GM12878 (cell line): Measurements from ENCODE around the gene PAF1. TPM values are rescaled to one million over a fixed set of nuclear protein-coding genes. Genes with fewer than 3 reads are reported as not detected.

Source experiments
- ATAC-seq: fragments of 200-7000 bp; cut with Tn5 transposase; 3 replicates; pipeline ENCODE4 v1.9.1; 2020; ENCODE audit warnings: mild to moderate bottlenecking, moderate library complexity
- BruUV-seq: library from RNA; stranded (reverse); fragments of 400-500 nt; replicated peaks from 2 replicates; lab custom pipeline; 2021; lab: Mats Ljungman, UMichigan
- CTCF ChIA-PET: fragments of 300-600 bp; sonication (Branson Sonifier 250); formaldehyde crosslinking; extraction: SDS; loops from one replicate; lab custom pipeline; 2021; ENCODE audit warnings: inconsistent platforms; lab: Yijun Ruan, JAX
- POLR2A ChIA-PET: fragments of 350-600 bp; formaldehyde crosslinking; extraction: SDS; loops from one replicate; lab custom pipeline; 2021; ENCODE audit warnings: inconsistent platforms; lab: Charles Lee
- RAD21 ChIA-PET: fragments of 300-600 bp; sonication (Branson Sonifier 250); formaldehyde crosslinking; loops from one replicate; lab custom pipeline; 2023; ENCODE audit warnings: antibody characterized with exemption; ENCODE audit not compliant: unreplicated experiment; lab: Charles Lee
- SMC1A ChIA-PET: fragments of 300-600 bp; sonication (Branson Sonifier 250); formaldehyde crosslinking; loops from one replicate; lab custom pipeline; 2023; ENCODE audit not compliant: unreplicated experiment, uncharacterized antibody; lab: Charles Lee
- DNase-seq: peaks from one replicate; pipeline ENCODE4 v3.0.0-alpha.2; 2011; ENCODE audit warnings: low read depth, low spot score
- FAIRE-seq: peaks from 3 replicates; lab custom pipeline; 2011; peaks lifted over from hg19 to GRCh38; lab: Jason Lieb, UNC
- H2AFZ ChIP-seq: 2 replicates; pipeline ENCODE4 v1.6.0; 2011; ENCODE audit warnings: low read depth, low read length, control low read depth; ENCODE audit not compliant: control insufficient read depth
- H3K27ac ChIP-seq: 2 replicates; pipeline ENCODE4 v1.5.1; 2011; ENCODE audit warnings: control low read depth; ENCODE audit not compliant: control insufficient read depth, insufficient read depth
- H3K27me3 ChIP-seq, 2 experiments: replicated peaks in 1 of 2; 2 replicates each; pipeline versions ENCODE4 v1.6.0 to v1.6.1; 2011; ENCODE audit warnings: low read length in 1 of 2; ENCODE audit not compliant: control insufficient read depth in 2 of 2, insufficient read depth in 2 of 2
- H3K36me3 ChIP-seq, 2 experiments: 2 replicates each; pipeline ENCODE4 v1.5.1; 2011; ENCODE audit warnings: low read length in 1 of 2; ENCODE audit not compliant: control insufficient read depth in 2 of 2, insufficient read depth in 2 of 2
- H3K4me1 ChIP-seq: 2 replicates; pipeline ENCODE4 v1.6.1; 2011; ENCODE audit warnings: mild to moderate bottlenecking, low read length, moderate library complexity, mixed read lengths; ENCODE audit not compliant: control insufficient read depth, insufficient read depth
- H3K4me2 ChIP-seq: 2 replicates; pipeline ENCODE4 v1.6.0; 2011; ENCODE audit warnings: control low read depth; ENCODE audit not compliant: control insufficient read depth, insufficient read depth
- H3K4me3 ChIP-seq: fragments of 200-600 bp; sonication (generic); 2 replicates; pipeline ENCODE4 v1.5.1; 2016
- H3K79me2 ChIP-seq: 2 replicates; pipeline ENCODE4 v1.6.0; 2011; ENCODE audit warnings: low read length; ENCODE audit not compliant: control insufficient read depth, insufficient read depth
- H3K9ac ChIP-seq: 2 replicates; pipeline ENCODE4 v1.8.0; 2011; ENCODE audit warnings: low read length, control low read depth, mixed read lengths; ENCODE audit not compliant: control insufficient read depth, insufficient read depth
- H3K9me3 ChIP-seq: replicated peaks from 3 replicates; pipeline ENCODE4 v1.5.1; 2011; ENCODE audit warnings: mild to moderate bottlenecking, low read length; ENCODE audit not compliant: control insufficient read depth, insufficient read depth
- H4K20me1 ChIP-seq: 2 replicates; pipeline ENCODE4 v1.6.0; 2011; ENCODE audit not compliant: control insufficient read depth, insufficient read depth
- ATF7 ChIP-seq: fragments of 450-650 bp; IDR thresholded peaks from 2 replicates; pipeline ENCODE4 v1.6.1; 2016; ENCODE audit warnings: low read depth, mild to moderate bottlenecking
- FOS ChIP-seq: IDR thresholded peaks from 3 replicates; pipeline ENCODE4 v1.6.1; 2011; ENCODE audit warnings: borderline replicate concordance; ENCODE audit not compliant: insufficient read length; ENCODE audit errors: extremely low read depth
- GATAD2B ChIP-seq: fragments of 450-650 bp; conservative IDR thresholded peaks from 2 replicates; pipeline ENCODE4 v1.6.1; 2017; ENCODE audit warnings: low read depth, mild to moderate bottlenecking, moderate library complexity
- KAT2A ChIP-seq: conservative IDR thresholded peaks from 2 replicates; pipeline ENCODE4 v1.6.1; 2011; ENCODE audit warnings: low read depth, low read length; ENCODE audit not compliant: control insufficient read depth
- MXI1 ChIP-seq: fragments of 150-350 bp; IDR thresholded peaks from 2 replicates; pipeline ENCODE4 v1.6.1; 2011; ENCODE audit warnings: low read depth, mild to moderate bottlenecking, inconsistent platforms, low read length, improper control_type of control experiment
- ZNF622 ChIP-seq: fragments of 450-650 bp; IDR thresholded peaks from 2 replicates; pipeline ENCODE4 v1.6.1; 2017; ENCODE audit warnings: mild to moderate bottlenecking, inconsistent platforms
- WGBS: methylation state at CpG from one replicate; pipeline ENCODE4 v1.1.6; 2016; ENCODE audit warnings: low lambda C conversion rate; ENCODE audit not compliant: insufficient replicate concordance, insufficient coverage; ENCODE audit errors: missing lambda C conversion rate; 5-methylcytosine and 5-hydroxymethylcytosine counted together
- in situ Hi-C: fragments of 300-500 bp; cut with MboI; formaldehyde crosslinking; loops from 9 replicates; pipeline ENCODE4 v1.14.3; 2018; ENCODE audit warnings: mixed read lengths
- intact Hi-C: fragments of 100-400 bp; cut with micrococcal nuclease; formaldehyde crosslinking; loops from one replicate; pipeline ENCODE4 v1.14.2; 2022; ENCODE audit not compliant: unreplicated experiment
- polyA plus RNA-seq, 11 experiments: library from polyadenylated mRNA; depleted of rRNA in 4 of 11; unstranded in 6 of 11; stranded (reverse) in 5 of 11; fragments of >200 nt; fragmentation: Nextera tagmentation in 4 of 11; fragmentation: Illumina TruSeq in 1 of 11; extraction: Ambion mirVana in 4 of 11; extraction: Trizol in 1 of 11; gene quantifications; 1 replicate in 1 of 11; 2 replicates in 10 of 11; pipeline versions ENCODE4 v1.2.1 to v1.2.3, GENCODE V29; 2011 to 2016; ENCODE audit warnings: inconsistent platforms in 2 of 11, missing spikeins in 2 of 11, low read depth in 1 of 11
- total RNA-seq, 4 experiments: library from RNA; depleted of rRNA in 3 of 4; stranded (reverse); fragments of >200 nt in 3 of 4; fragmentation: Illumina TruSeq in 1 of 4; extraction: Trizol in 1 of 4; gene quantifications; 2 replicates each; pipeline versions ENCODE4 v1.2.1 to v1.2.3, GENCODE V29; 2013 to 2021
- TF ChIP-seq, protein P1 (sequence below): fragments of 450-650 bp; IDR thresholded peaks from 2 replicates; pipeline ENCODE4 v1.6.1; 2016; ENCODE audit warnings: mild to moderate bottlenecking, moderate library complexity, borderline replicate concordance

PAF1 gene
- total and polyA plus RNA-seq, 10 of the 15 experiments (the other 5 are each of a cell fraction or from before 2014, with no cell fraction given), result 1.7 to 45.8 (median 39.6) TPM

DNA sequence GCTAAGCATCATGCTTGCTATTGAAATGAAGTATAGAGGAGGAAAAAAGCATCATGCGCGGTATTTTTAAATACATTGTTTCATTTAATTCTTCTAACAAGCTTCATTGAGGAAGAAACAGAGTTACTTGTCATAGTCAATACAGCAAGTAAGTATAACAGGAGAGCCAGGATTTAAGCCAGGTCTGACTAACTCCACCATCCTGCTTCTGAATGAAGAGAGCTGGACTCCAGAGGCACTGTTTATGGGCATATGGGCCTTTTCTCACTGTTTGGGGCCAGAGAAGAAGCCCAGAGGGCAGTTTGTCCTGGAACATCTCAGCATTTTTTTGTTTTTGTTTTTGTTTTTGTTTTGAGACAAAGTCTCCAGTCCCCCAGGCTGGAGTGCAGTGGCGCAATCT is 40.8 kb downstream of the PAF1 start:
- no peak for ATAC-seq
- no peaks in the 10 kb centered on the region for H3K79me2 ChIP-seq
- BruUV-seq, result no TSS peak
- intact Hi-C loops (no loop called here), in situ Hi-C loops (no loop called here)
- H3K27ac ChIP-seq, result no peak overlapping the region
- H2AFZ ChIP-seq, result no peak overlapping the region
- TF ChIP-seq KAT2A (no peak), ZNF622 (no peak), FOS (no peak), ATF7 (no peak), MXI1 (no peak), GATAD2B (no peak)
- TF ChIP-seq, protein P1, sequence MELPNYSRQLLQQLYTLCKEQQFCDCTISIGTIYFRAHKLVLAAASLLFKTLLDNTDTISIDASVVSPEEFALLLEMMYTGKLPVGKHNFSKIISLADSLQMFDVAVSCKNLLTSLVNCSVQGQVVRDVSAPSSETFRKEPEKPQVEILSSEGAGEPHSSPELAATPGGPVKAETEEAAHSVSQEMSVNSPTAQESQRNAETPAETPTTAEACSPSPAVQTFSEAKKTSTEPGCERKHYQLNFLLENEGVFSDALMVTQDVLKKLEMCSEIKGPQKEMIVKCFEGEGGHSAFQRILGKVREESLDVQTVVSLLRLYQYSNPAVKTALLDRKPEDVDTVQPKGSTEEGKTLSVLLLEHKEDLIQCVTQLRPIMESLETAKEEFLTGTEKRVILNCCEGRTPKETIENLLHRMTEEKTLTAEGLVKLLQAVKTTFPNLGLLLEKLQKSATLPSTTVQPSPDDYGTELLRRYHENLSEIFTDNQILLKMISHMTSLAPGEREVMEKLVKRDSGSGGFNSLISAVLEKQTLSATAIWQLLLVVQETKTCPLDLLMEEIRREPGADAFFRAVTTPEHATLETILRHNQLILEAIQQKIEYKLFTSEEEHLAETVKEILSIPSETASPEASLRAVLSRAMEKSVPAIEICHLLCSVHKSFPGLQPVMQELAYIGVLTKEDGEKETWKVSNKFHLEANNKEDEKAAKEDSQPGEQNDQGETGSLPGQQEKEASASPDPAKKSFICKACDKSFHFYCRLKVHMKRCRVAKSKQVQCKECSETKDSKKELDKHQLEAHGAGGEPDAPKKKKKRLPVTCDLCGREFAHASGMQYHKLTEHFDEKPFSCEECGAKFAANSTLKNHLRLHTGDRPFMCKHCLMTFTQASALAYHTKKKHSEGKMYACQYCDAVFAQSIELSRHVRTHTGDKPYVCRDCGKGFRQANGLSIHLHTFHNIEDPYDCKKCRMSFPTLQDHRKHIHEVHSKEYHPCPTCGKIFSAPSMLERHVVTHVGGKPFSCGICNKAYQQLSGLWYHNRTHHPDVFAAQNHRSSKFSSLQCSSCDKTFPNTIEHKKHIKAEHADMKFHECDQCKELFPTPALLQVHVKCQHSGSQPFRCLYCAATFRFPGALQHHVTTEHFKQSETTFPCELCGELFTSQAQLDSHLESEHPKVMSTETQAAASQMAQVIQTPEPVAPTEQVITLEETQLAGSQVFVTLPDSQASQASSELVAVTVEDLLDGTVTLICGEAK, result no peak
- FAIRE-seq, result no peak
- no peak overlapping the region for H3K4me3 ChIP-seq
- 97% methylated on average over 3 of the region's 3 CpGs for WGBS
- RAD21 ChIA-PET, result no interaction called here
- H3K4me2 ChIP-seq, result no peak overlapping the region
- SMC1A ChIA-PET, result no interaction called here
- no peaks in the 10 kb centered on the region; the same call in 1 of the 2 replicates for H4K20me1 ChIP-seq
- peaks cover 0 to 6% of the 10 kb centered on the region in 2 experiments; a peak in 1 of 4 replicates for H3K36me3 ChIP-seq
- no peaks in the 10 kb centered on the region for H3K9me3 ChIP-seq
- POLR2A ChIA-PET, result interaction anchor here (0.6 to 1.0 kb wide), 2 partner anchors 18 to 162 kb away, joined by 3 read pairs; no protein-coding TSS in a partner anchor
- CTCF ChIA-PET, result interaction anchor here (0.7 to 2.4 kb wide), 3 partner anchors 40 to 149 kb away, joined by 5 to 7 read pairs (median 6); partner anchors contain the start of genes DLL3, MED29, PAF1 and PLEKHG2
- H3K4me1 ChIP-seq, result peaks cover 12% of the 10 kb centered on the region
- H3K27me3 ChIP-seq, result no peaks in the 10 kb centered on the region
- no peak overlapping the region for H3K9ac ChIP-seq
- DNase-seq, result no peak
